SK-N-MC (cell line): Measurements from ENCODE around the gene TNFAIP8.

Experiments
- EZH2 ChIP-seq: fragments of 200-600 bp; sonication (generic); IDR thresholded peaks from one replicate; pipeline ENCODE4 v1.6.1; 2017; ENCODE audit warnings: antibody characterized with exemption
- POLR2AphosphoS5 ChIP-seq: IDR thresholded peaks from 2 replicates; pipeline ENCODE4 v1.6.1; 2012; ENCODE audit warnings: mild to moderate bottlenecking, low read depth, low read length, borderline replicate concordance

- no peak for TF ChIP-seq POLR2AphosphoS5
- no peak for TF ChIP-seq EZH2
Observed at GRCh38 chr5:119313197-119313596, 42.6 kb upstream of the TNFAIP8 start.
